GM18517 (cell line): ENCODE measurements around the gene NISCH.

Source experiments
- ATAC-seq: cut with Tn5 transposase; IDR thresholded peaks from one replicate; pipeline ENCODE4 v1.9.1; 2021; ENCODE audit warnings: mild to moderate bottlenecking, moderate library complexity; ENCODE audit not compliant: unreplicated experiment

Gene NISCH

GRCh38 chr3:52455283-52456168, at the start of gene NISCH:
Gene NISCH, plus strand, starts transcription at chr3:52455604. Its CDS starts 38 bp downstream, at chr3:52455642.
- ATAC-seq = peak; percentile 63

GRCh38 chr3:52406231-52406661, 49.2 kb upstream of the NISCH start:
- ATAC-seq = no peak

GRCh38 chr3:52406791-52407510, 48.5 kb upstream of the NISCH start:
- ATAC-seq = no peak

GRCh38 chr3:52407779-52408178, 47.6 kb upstream of the NISCH start:
- no peak for ATAC-seq

GRCh38 chr3:52408466-52408865, 46.9 kb upstream of the NISCH start:
- ATAC-seq = no peak

GRCh38 chr3:52415800-52416199, 39.6 kb upstream of the NISCH start:
- no peak for ATAC-seq

- no peak for ATAC-seq
These were observed 35.0 kb upstream of the NISCH start for GRCh38 chr3:52420388-52420787.

GRCh38 chr3:52422669-52423068, 32.7 kb upstream of the NISCH start:
- no peak for ATAC-seq

GRCh38 chr3:52423173-52423572, 32.2 kb upstream of the NISCH start:
- no peak for ATAC-seq

GRCh38 chr3:52428151-52429005, 27.0 kb upstream of the NISCH start:
- no peak for ATAC-seq

- ATAC-seq = no peak
These were observed 26.4 kb upstream of the NISCH start for GRCh38 chr3:52429031-52429430.

- ATAC-seq = no peak
These were observed 25.5 kb upstream of the NISCH start for GRCh38 chr3:52429779-52430415.

GRCh38 chr3:52430416-52430810, 25.0 kb upstream of the NISCH start:
- ATAC-seq = no peak

- no peak for ATAC-seq
These were observed 23.8 kb upstream of the NISCH start for GRCh38 chr3:52431459-52432223.

GRCh38 chr3:52432225-52432624, 23.2 kb upstream of the NISCH start:
- no peak for ATAC-seq

- ATAC-seq = no peak
These were observed 22.7 kb upstream of the NISCH start for GRCh38 chr3:52432691-52433141.

- ATAC-seq = no peak
These were observed 21.9 kb upstream of the NISCH start for GRCh38 chr3:52433328-52433995.

GRCh38 chr3:52433996-52434479, 21.4 kb upstream of the NISCH start:
- ATAC-seq = no peak

- no peak for ATAC-seq
These were observed 20.8 kb upstream of the NISCH start for GRCh38 chr3:52434491-52435115.
